B cell (primary cell): ENCODE data around the gene TRIO. TPM values are rescaled to one million over a fixed set of nuclear protein-coding genes. Genes with fewer than 3 reads are reported as not detected.

Source experiments
- ATAC-seq: fragments of 200-7000 bp; cut with Tn5 transposase; one replicate; pipeline ENCODE4 v1.10.0; 2021; ENCODE audit warnings: low read depth, mild to moderate bottlenecking, moderate number of reproducible peaks, moderate library complexity
- CTCF ChIA-PET: fragments of 350-600 bp; sonication (Branson Sonifier 250); formaldehyde crosslinking; loops from one replicate; lab custom pipeline; 2021; ENCODE audit warnings: antibody characterized with exemption, inconsistent platforms; lab: Charles Lee
- POLR2A ChIA-PET: fragments of 350-600 bp; sonication (Branson Sonifier 250); formaldehyde crosslinking; loops from one replicate; lab custom pipeline; 2021; ENCODE audit warnings: antibody characterized with exemption; lab: Charles Lee
- DNase-seq: peaks from one replicate; pipeline ENCODE4 v3.0.0; 2013
- H2AFZ ChIP-seq: 2 replicates; pipeline ENCODE4 v1.6.1; 2012; ENCODE audit warnings: mild to moderate bottlenecking, low read depth, low read length; ENCODE audit not compliant: insufficient read depth, poor library complexity, severe bottlenecking
- H3K27ac ChIP-seq, 2 donors: 1 replicate in 1 of 2; 2 replicates in 1 of 2; pipeline ENCODE4 v1.5.1; 2012 to 2013; ENCODE audit warnings: low read length in 2 of 2, mild to moderate bottlenecking in 2 of 2, moderate library complexity in 1 of 2
- H3K27me3 ChIP-seq, 4 experiments: fragments of 200-600 bp in 1 of 4; sonication (generic) in 1 of 4; replicated peaks in 1 of 4; 1 replicate in 2 of 4; 2 replicates in 2 of 4; pipeline versions ENCODE4 v1.6.1 to v1.7.0; 2013 to 2016; ENCODE audit warnings: low read length in 3 of 4, mild to moderate bottlenecking in 2 of 4, mixed read lengths in 1 of 4, moderate library complexity in 1 of 4; ENCODE audit not compliant: insufficient read depth in 4 of 4, control insufficient read depth in 3 of 4; ENCODE audit errors: control extremely low read depth in 1 of 4
- H3K36me3 ChIP-seq, 2 experiments: replicated peaks in 1 of 2; 1 replicate in 1 of 2; 2 replicates in 1 of 2; pipeline versions ENCODE4 v1.6.1 to v1.7.1; 2013; ENCODE audit warnings: low read length in 1 of 2; ENCODE audit not compliant: insufficient read depth in 2 of 2, control insufficient read depth in 1 of 2; ENCODE audit errors: control extremely low read depth in 1 of 2, extremely low read depth in 1 of 2
- H3K4me1 ChIP-seq, 2 donors: fragments of 200-600 bp in 1 of 2; sonication (generic) in 1 of 2; 1 replicate in 1 of 2; 2 replicates in 1 of 2; pipeline versions ENCODE4 v1.5.1 to v1.6.1; 2013 to 2017; ENCODE audit warnings: low read length in 2 of 2; ENCODE audit not compliant: control insufficient read depth in 2 of 2, insufficient read depth in 2 of 2
- H3K4me2 ChIP-seq: replicated peaks from 2 replicates; pipeline ENCODE3; 2012; ENCODE audit warnings: mild to moderate bottlenecking, low read depth, low read length; ENCODE audit not compliant: poor library complexity, severe bottlenecking
- H3K4me3 ChIP-seq, 5 experiments: fragments of 200-600 bp in 1 of 5; sonication (generic) in 1 of 5; 1 replicate in 3 of 5; 2 replicates in 2 of 5; pipeline versions ENCODE4 v1.5.1 to v1.7.0; 2011 to 2016; ENCODE audit warnings: low read length in 4 of 5, mild to moderate bottlenecking in 4 of 5, low read depth in 2 of 5, control low read depth in 1 of 5, moderate library complexity in 1 of 5; ENCODE audit not compliant: insufficient read depth in 1 of 5; ENCODE audit errors: control extremely low read depth in 1 of 5, extremely low read depth in 1 of 5
- H3K79me2 ChIP-seq: fragments of 200-600 bp; sonication (generic); one replicate; pipeline ENCODE4 v1.6.0; 2016; ENCODE audit warnings: low read length; ENCODE audit not compliant: control insufficient read depth, insufficient read depth
- H3K9ac ChIP-seq: fragments of 200-600 bp; sonication (generic); 2 replicates; pipeline ENCODE4 v1.6.1; 2017; ENCODE audit warnings: mild to moderate bottlenecking, low read length, moderate library complexity
- H3K9me3 ChIP-seq, 3 donors: one replicate each; pipeline versions ENCODE4 v1.6.1 to v1.7.1; 2013; ENCODE audit warnings: low read length in 2 of 3; ENCODE audit not compliant: control insufficient read depth in 2 of 3, insufficient read depth in 1 of 3; ENCODE audit errors: control extremely low read depth in 1 of 3
- H4K20me1 ChIP-seq: 2 replicates; pipeline ENCODE4 v1.6.0; 2012; ENCODE audit warnings: mild to moderate bottlenecking, low read length; ENCODE audit not compliant: insufficient read depth, control insufficient read depth, poor library complexity, severe bottlenecking
- H3K27ac Mint-ChIP-seq: one replicate; pipeline ENCODE4 v1.8.0; 2021; ENCODE audit warnings: mixed read lengths
- H3K27me3 Mint-ChIP-seq: one replicate; pipeline ENCODE4 v1.8.0; 2021; ENCODE audit warnings: mixed read lengths
- H3K4me1 Mint-ChIP-seq: one replicate; pipeline ENCODE4 v1.8.0; 2021; ENCODE audit warnings: mixed read lengths
- H3K4me3 Mint-ChIP-seq: one replicate; pipeline ENCODE4 v1.8.0; 2021; ENCODE audit warnings: mixed read lengths
- H3K9me3 Mint-ChIP-seq: one replicate; pipeline ENCODE4 v1.8.0; 2022; ENCODE audit warnings: mixed read lengths; ENCODE audit not compliant: insufficient read depth
- EZH2 ChIP-seq: IDR thresholded peaks from 2 replicates; pipeline ENCODE4 v1.6.1; 2012; ENCODE audit warnings: borderline replicate concordance, low read depth, mild to moderate bottlenecking, moderate library complexity, low read length; ENCODE audit not compliant: insufficient read depth, poor library complexity, severe bottlenecking
- WGBS: methylation state at CpG from one replicate; pipeline ENCODE4 v1.1.5; 2013; ENCODE audit warnings: missing lambda C conversion rate; ENCODE audit not compliant: insufficient coverage; 5-methylcytosine and 5-hydroxymethylcytosine counted together
- intact Hi-C: fragments of 100-400 bp; cut with micrococcal nuclease; formaldehyde crosslinking; loops from one replicate; pipeline ENCODE4 v1.10.0; 2022
- polyA plus RNA-seq: library from polyadenylated mRNA; depleted of rRNA; stranded (reverse); fragments of >200 nt; gene quantifications from 2 replicates; pipeline ENCODE4 v1.2.3, GENCODE V29; 2012
- total RNA-seq, 2 donors: library from RNA; stranded (reverse); fragments of 120-200 nt in 1 of 2; gene quantifications; 1 replicate in 1 of 2; 2 replicates in 1 of 2; pipeline versions ENCODE4 v1.2.3 to v1.2.4, GENCODE V29; 2013 to 2022
- TF ChIP-seq, protein P1 (sequence below): fragments of 200-600 bp; IDR thresholded peaks from one replicate; pipeline ENCODE4 v1.8.0; 2022; ENCODE audit warnings: antibody characterized with exemption, mild to moderate bottlenecking

The TRIO gene
- total and polyA plus RNA-seq, 2 donors (not counting 1 experiment from before 2014, with no cell fraction given), result 90.5 to 479 TPM

DNA sequence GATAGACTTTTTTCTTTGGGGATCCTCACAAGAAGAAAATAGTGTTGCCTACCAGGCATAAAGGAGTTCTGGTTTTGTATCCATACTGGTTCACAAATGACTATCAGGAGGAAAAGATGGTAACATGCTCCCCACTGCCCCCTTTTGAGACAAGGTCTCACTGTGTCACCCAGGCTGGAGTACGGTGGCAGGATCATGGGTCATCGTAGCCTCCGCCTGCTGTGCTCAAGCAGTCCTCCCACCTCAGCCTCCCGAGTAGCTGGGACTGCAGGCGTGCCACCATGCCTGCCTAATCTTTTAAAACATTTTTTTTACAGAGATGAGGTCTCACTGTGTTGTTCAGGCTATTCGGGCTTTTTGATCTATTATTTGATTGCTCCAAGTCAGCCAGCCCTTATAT is 99.3 kb downstream of the TRIO start:
- no peak for ATAC-seq
- Histone ChIP-seq H3K4me1 (peaks cover 13 to 15% of the 10 kb centered on the region in 2 donors), H4K20me1 (peaks cover 75% of the 10 kb centered on the region), H3K27ac (no peak overlapping the region), H3K9me3 (no peaks in the 10 kb centered on the region), H2AFZ (no peak overlapping the region), H3K9ac (no peak overlapping the region), H3K4me3 (no peak overlapping the region), H3K36me3 (peaks cover 0 to 5% of the 10 kb centered on the region in 2 experiments), H3K4me2 (no peak overlapping the region), H3K27me3 (no peaks in the 10 kb centered on the region), H3K79me2 (peaks cover 92% of the 10 kb centered on the region)
- Mint-ChIP-seq H3K27ac (no peak overlapping the region), H3K9me3 (no peaks in the 10 kb centered on the region), H3K4me3 (no peak overlapping the region), H3K27me3 (no peaks in the 10 kb centered on the region), H3K4me1 (peaks cover 78% of the 10 kb centered on the region)
- WGBS, result 97% methylated on average over 4 of the region's 6 CpGs
- DNase-seq, result no peak
- CTCF ChIA-PET, result interaction anchor here (1.1 to 1.4 kb wide), 2 partner anchors 8 to 134 kb away, joined by 3 read pairs; no protein-coding TSS in a partner anchor
- no peak for TF ChIP-seq EZH2
- TF ChIP-seq, protein P1, sequence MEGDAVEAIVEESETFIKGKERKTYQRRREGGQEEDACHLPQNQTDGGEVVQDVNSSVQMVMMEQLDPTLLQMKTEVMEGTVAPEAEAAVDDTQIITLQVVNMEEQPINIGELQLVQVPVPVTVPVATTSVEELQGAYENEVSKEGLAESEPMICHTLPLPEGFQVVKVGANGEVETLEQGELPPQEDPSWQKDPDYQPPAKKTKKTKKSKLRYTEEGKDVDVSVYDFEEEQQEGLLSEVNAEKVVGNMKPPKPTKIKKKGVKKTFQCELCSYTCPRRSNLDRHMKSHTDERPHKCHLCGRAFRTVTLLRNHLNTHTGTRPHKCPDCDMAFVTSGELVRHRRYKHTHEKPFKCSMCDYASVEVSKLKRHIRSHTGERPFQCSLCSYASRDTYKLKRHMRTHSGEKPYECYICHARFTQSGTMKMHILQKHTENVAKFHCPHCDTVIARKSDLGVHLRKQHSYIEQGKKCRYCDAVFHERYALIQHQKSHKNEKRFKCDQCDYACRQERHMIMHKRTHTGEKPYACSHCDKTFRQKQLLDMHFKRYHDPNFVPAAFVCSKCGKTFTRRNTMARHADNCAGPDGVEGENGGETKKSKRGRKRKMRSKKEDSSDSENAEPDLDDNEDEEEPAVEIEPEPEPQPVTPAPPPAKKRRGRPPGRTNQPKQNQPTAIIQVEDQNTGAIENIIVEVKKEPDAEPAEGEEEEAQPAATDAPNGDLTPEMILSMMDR, result no peak
- POLR2A ChIA-PET, result no interaction called here
- intact Hi-C loops, result loop anchor here (10.0 kb wide), 1 partner anchor 422 kb away; the partner anchor contains the start of gene OTULIN

DNA sequence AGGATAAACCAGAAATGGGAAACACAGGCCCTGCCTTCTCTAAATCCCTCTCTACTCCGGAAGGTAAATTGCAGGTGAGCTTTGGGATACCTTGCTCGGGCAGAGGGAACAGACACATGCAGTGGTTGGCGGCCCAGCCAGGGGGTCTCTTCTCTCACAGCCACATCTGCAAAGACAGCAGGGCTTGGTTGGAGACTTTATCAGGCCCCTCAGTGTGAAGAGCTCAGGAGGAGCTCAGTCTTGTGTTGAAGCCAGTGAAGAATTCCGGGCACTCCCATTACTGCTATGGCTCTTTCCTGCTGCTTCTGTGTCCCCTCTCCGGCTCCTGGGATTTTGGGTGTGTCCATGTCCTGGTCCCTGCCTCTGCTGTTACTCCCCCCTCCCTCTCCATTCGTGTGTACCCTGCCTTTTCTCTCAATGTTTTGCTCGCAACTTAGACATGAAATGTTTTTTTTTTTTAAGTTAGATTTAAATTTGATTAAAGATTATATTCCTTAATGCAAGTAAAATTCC is 99.8 kb downstream of the TRIO start:
- DNase-seq (no peak), ATAC-seq (no peak)
- WGBS, result 100% methylated on average over 2 of the region's 7 CpGs
- Mint-ChIP-seq H3K4me1 (peaks cover 76% of the 10 kb centered on the region), H3K4me3 (no peak overlapping the region), H3K27ac (no peak overlapping the region), H3K27me3 (no peaks in the 10 kb centered on the region), H3K9me3 (no peaks in the 10 kb centered on the region)
- POLR2A ChIA-PET, result no interaction called here
- Histone ChIP-seq H3K79me2 (peaks cover 87% of the 10 kb centered on the region), H2AFZ (no peak overlapping the region), H3K4me2 (no peak overlapping the region), H3K27ac (no peak overlapping the region), H3K4me3 (no peak overlapping the region), H4K20me1 (peaks cover 74% of the 10 kb centered on the region), H3K36me3 (peaks cover 0 to 5% of the 10 kb centered on the region in 2 experiments), H3K4me1 (peaks cover 13 to 15% of the 10 kb centered on the region in 2 donors), H3K27me3 (no peaks in the 10 kb centered on the region), H3K9me3 (no peaks in the 10 kb centered on the region), H3K9ac (no peak overlapping the region)
- TF ChIP-seq, protein P1, result no peak
- no peak for TF ChIP-seq EZH2
- intact Hi-C loops, result loop anchor here (10.0 kb wide), 1 partner anchor 422 kb away; the partner anchor contains the start of gene OTULIN
- CTCF ChIA-PET, result interaction anchor here (0.6 kb wide), 1 partner anchor 27 kb away, joined by 3 read pairs; no protein-coding TSS in a partner anchor
